Measurements from ENCODE around the gene USP32. TPM values are rescaled to one million over a fixed set of nuclear protein-coding genes. Genes with fewer than 3 reads are reported as not detected.

USP32 gene
- total RNA-seq, 2 donors from 2014 or later = 54.1 to 74.3 TPM

DNA sequence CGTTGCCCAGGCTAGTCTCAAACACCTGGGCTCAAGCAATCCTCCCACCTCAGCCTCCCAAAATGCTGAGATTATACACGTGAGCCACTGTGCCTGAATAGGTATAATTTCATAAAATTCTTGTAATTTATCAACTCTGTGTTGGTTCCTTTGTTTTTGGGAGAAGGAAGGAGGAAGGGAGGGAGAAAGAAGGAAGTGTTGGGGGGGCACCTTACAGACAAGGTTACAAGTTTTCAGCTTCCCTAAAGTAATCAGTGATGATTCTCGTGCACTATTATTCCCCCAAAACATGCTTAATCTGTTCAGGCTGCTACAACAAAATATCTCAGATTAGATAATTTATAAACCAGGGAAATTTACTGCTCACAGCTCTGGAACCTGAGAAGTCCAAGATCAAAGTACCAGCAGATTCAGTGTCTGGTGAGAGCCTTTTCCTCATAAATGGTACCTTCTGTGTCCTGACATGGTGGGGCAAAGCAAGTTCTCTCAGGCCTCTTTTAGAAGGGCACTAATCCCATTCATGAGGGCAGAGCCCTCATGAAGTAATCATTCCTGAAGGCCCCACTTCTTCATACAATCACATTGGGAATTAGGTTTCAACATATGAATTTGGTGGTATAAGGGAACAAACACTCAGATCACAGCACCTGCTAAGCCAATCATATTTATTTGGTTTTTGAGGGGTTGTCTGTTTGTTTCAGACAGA lies 28.1 kb downstream of the USP32 start:
- Histone ChIP-seq H3K4me1 (ENCODE audit: control insufficient read depth, insufficient read depth, low read length) (no peaks in the 10 kb centered on the region), H3K4me3 (ENCODE audit: low read length) (no peak overlapping the region), H3K9me3 (ENCODE audit: control insufficient read depth, low read length) (no peaks in the 10 kb centered on the region), H3K9ac (ENCODE audit: extremely low read depth, low read length, poor library complexity, severe bottlenecking) (no peak overlapping the region), H3K27ac (ENCODE audit: low read depth, low read length) (no peak overlapping the region), H3K27me3 (ENCODE audit: control insufficient read depth, insufficient read depth, low read length, poor library complexity, severe bottlenecking) (no peaks in the 10 kb centered on the region), H3K36me3 (ENCODE audit: control insufficient read depth, insufficient read depth, low read length) (no peaks in the 10 kb centered on the region)
- Mint-ChIP-seq H3K4me1 (peaks cover 5% of the 10 kb centered on the region), H3K4me3 (no peak overlapping the region), H3K36me3 (ENCODE audit: low read depth) (peaks cover 13% of the 10 kb centered on the region), H3K27me3 (ENCODE audit: insufficient read depth) (no peaks in the 10 kb centered on the region), H3K27ac (no peak overlapping the region), H3K9me3 (no peaks in the 10 kb centered on the region)
- TF ChIP-seq, protein P1, sequence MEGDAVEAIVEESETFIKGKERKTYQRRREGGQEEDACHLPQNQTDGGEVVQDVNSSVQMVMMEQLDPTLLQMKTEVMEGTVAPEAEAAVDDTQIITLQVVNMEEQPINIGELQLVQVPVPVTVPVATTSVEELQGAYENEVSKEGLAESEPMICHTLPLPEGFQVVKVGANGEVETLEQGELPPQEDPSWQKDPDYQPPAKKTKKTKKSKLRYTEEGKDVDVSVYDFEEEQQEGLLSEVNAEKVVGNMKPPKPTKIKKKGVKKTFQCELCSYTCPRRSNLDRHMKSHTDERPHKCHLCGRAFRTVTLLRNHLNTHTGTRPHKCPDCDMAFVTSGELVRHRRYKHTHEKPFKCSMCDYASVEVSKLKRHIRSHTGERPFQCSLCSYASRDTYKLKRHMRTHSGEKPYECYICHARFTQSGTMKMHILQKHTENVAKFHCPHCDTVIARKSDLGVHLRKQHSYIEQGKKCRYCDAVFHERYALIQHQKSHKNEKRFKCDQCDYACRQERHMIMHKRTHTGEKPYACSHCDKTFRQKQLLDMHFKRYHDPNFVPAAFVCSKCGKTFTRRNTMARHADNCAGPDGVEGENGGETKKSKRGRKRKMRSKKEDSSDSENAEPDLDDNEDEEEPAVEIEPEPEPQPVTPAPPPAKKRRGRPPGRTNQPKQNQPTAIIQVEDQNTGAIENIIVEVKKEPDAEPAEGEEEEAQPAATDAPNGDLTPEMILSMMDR (conservative IDR thresholded peaks at IDR 0.05) = no peak
- 89 to 100% methylated on average over 2 to 3 of the region's 3 CpGs for WGBS, 2 experiments (ENCODE audit: insufficient coverage in 1 of 2, insufficient read length in 1 of 2)
- no peak for DNase-seq

DNA sequence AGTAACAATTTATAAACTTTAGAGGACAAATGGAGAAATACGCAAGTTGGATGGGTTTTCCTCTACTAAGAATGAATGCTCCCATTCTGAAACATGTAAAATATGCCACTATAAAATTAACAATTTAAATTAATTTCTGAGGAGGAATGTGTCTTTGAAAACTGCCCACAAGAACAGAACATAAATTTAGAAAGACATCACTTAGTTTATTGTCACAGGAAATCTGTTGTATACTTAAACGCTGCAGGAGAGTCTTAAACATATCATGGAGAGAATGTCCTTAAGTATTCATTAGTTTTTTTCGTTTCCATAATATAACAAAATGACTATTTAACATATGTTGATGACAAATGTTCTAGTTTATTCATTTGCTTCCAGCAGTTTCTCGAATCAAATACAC lies 29.6 kb downstream of the USP32 start:
- no peaks in the 10 kb centered on the region for H3K27me3 ChIP-seq (ENCODE audit: control insufficient read depth, insufficient read depth, low read length, poor library complexity, severe bottlenecking)
- H3K9ac ChIP-seq (ENCODE audit: extremely low read depth, low read length, poor library complexity, severe bottlenecking) = no peak overlapping the region
- no peaks in the 10 kb centered on the region for H3K9me3 ChIP-seq (ENCODE audit: control insufficient read depth, low read length)
- Mint-ChIP-seq H3K36me3 (ENCODE audit: low read depth) (peaks cover 11% of the 10 kb centered on the region), H3K4me1 (no peaks in the 10 kb centered on the region), H3K27me3 (ENCODE audit: insufficient read depth) (no peaks in the 10 kb centered on the region), H3K9me3 (no peaks in the 10 kb centered on the region), H3K27ac (no peak overlapping the region), H3K4me3 (no peak overlapping the region)
- no peak overlapping the region for H3K27ac ChIP-seq (ENCODE audit: low read depth, low read length)
- no peak overlapping the region for H3K4me3 ChIP-seq (ENCODE audit: low read length)
- no peaks in the 10 kb centered on the region for H3K4me1 ChIP-seq (ENCODE audit: control insufficient read depth, insufficient read depth, low read length)
- TF ChIP-seq, protein P1 (conservative IDR thresholded peaks at IDR 0.05) = no peak
- 95% methylated on average over 4 of the region's 4 CpGs; no CpG with 5 or more reads in 1 of the 2 experiments for WGBS, 2 experiments (ENCODE audit: insufficient coverage in 1 of 2, insufficient read length in 1 of 2)
- no peaks in the 10 kb centered on the region for H3K36me3 ChIP-seq (ENCODE audit: control insufficient read depth, insufficient read depth, low read length)
- no peak for DNase-seq

DNA sequence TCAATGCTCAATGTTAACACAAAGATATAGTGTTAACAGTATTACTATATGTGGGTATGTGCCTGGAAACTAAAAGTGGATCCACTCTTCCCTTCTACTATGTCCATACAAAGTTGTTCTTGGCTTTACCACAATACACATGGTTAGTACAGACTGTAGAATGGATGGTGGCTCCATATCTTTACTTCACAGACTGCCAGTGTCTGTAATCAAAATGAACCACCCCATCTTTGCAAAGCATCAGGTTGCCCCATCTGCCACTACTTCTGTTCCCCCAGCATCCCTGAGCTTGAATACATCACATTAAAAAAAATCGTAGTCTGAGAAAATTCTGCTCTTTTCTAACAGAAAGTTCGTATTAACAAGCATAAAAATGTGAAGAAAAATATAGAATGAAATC lies 30.0 kb downstream of the USP32 start:
- H3K4me3 Mint-ChIP-seq = no peak overlapping the region
- no peaks in the 10 kb centered on the region for H3K27me3 Mint-ChIP-seq (ENCODE audit: insufficient read depth)
- 100% methylated on average over 2 of the region's 2 CpGs; no CpG with 5 or more reads in 1 of the 2 experiments for WGBS, 2 experiments (ENCODE audit: insufficient coverage in 1 of 2, insufficient read length in 1 of 2)
- H3K4me3 ChIP-seq (ENCODE audit: low read length) = no peak overlapping the region
- no peak overlapping the region for H3K27ac ChIP-seq (ENCODE audit: low read depth, low read length)
- no peaks in the 10 kb centered on the region for H3K27me3 ChIP-seq (ENCODE audit: control insufficient read depth, insufficient read depth, low read length, poor library complexity, severe bottlenecking)
- no peak for DNase-seq
- H3K36me3 Mint-ChIP-seq (ENCODE audit: low read depth) = peaks cover 9% of the 10 kb centered on the region
- no peak overlapping the region for H3K27ac Mint-ChIP-seq
- H3K4me1 ChIP-seq (ENCODE audit: control insufficient read depth, insufficient read depth, low read length) = no peaks in the 10 kb centered on the region
- H3K9me3 ChIP-seq (ENCODE audit: control insufficient read depth, low read length) = no peaks in the 10 kb centered on the region
- H3K9me3 Mint-ChIP-seq = no peaks in the 10 kb centered on the region
- no peak overlapping the region for H3K9ac ChIP-seq (ENCODE audit: extremely low read depth, low read length, poor library complexity, severe bottlenecking)
- H3K36me3 ChIP-seq (ENCODE audit: control insufficient read depth, insufficient read depth, low read length) = no peaks in the 10 kb centered on the region
- TF ChIP-seq, protein P1 (conservative IDR thresholded peaks at IDR 0.05) = no peak
- H3K4me1 Mint-ChIP-seq = no peaks in the 10 kb centered on the region

Data from endodermal cell (in vitro differentiated cells).